HFF-Myc (cell line): ENCODE measurements around the gene ARHGEF5.
"Not testable (repeated sequence)": the region's sequence is repeated elsewhere in the genome, so short reads cannot be mapped to it uniquely, and the experiment has no call there.

Source experiments
- DNase-seq: peaks from one replicate; pipeline ENCODE4 v3.0.0-alpha.2; 2011; ENCODE audit warnings: low read depth; ENCODE audit errors: extremely low read depth
- H3K4me3 ChIP-seq: replicated peaks from 2 replicates; pipeline ENCODE4 v1.5.1; 2011; ENCODE audit warnings: low read depth, mild to moderate bottlenecking, control low read depth, low read length

The ARHGEF5 gene

DNA sequence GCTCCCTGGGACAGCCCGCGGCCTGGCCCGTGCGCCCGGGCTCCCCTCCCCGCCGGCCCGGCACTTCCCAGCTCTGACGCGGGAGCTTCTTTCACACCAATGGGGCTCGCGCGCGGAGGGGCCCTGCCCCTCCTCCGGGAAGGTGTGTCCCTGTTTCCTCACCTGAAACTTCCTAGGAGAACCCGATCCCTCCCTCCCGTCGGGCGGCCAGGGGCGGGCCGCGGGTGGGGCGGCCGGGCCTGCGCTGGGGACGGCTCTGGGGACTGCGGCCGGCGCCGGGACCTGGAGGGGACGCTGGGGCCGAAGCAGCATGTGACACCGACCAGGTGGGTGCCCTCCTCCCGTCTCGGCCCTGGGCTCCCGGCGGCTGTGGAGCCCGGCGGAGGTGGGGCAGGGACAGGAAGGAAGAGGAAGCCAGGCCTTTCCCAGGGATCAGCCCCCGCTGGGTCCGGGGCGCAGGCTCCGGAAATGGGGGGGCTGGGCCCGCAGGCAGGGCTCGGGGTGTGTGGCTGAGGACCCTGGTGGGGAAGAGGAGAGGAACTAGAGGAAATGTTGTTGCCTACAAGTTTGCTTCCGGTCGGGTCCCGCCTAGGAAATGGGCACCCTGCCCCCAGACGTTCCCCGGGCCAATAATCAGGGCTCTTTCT is at the start of gene ARHGEF5:
Gene ARHGEF5, plus strand, starts transcription at position 227 of the 647 bp plus-strand sequence. CDS start 7,268 bp downstream, outside the sequence.
- DNase-seq, H3K4me3 ChIP-seq: not testable (repeated sequence)

GRCh38 chr7:144309702-144310101 is 45.5 kb upstream of the ARHGEF5 start:
- H3K4me3 ChIP-seq, DNase-seq: not testable (repeated sequence)

DNA sequence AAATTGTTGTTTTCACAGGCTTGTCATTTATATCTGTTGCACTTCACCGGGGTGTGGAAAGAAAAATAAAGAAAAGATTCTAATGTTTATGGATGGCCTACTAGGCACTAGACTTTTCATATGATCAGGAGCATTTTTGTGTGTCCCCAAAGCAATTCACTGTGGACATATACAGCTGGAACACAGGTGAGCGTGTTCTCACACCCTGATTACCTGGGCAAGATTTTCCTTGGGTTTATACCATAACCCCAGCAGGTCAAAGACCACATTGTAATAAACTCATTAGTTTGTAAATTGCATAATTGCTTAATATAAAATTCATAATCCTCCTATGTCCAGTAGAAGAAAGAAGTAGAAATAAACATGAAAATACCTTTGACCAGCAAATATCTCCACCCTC is 44.0 kb upstream of the ARHGEF5 start:
- not testable (repeated sequence) for H3K4me3 ChIP-seq, DNase-seq

GRCh38 chr7:144311872-144312469 is 43.2 kb upstream of the ARHGEF5 start, which contains the start of gene OR2A1:
TSS of gene OR2A1 (plus strand) at chr7:144312419. CDS start at chr7:144318125, 5,706 bp downstream.
- not testable (repeated sequence) for H3K4me3 ChIP-seq, DNase-seq

DNA sequence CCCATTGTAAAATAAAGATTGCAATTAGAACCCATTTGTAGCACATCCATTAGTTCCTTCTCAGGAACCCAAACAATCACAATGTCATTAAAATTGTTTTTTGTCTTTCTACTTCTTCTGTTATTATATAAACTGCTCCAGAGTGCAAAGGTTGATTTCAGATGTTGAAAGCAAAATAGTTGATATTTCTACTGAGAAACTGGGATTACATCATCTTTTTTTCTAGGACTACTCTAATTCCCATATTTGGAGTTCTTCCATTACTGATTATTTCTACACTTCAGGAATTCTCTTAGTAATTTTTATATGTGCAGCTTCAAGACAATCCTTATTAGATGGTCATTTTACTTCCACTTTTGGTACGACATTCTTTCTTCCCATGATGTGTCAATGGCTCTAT is 37.7 kb upstream of the ARHGEF5 start:
- not testable (repeated sequence) for DNase-seq, H3K4me3 ChIP-seq

GRCh38 chr7:144319547-144319946 is 35.7 kb upstream of the ARHGEF5 start:
- not testable (repeated sequence) for DNase-seq

DNA sequence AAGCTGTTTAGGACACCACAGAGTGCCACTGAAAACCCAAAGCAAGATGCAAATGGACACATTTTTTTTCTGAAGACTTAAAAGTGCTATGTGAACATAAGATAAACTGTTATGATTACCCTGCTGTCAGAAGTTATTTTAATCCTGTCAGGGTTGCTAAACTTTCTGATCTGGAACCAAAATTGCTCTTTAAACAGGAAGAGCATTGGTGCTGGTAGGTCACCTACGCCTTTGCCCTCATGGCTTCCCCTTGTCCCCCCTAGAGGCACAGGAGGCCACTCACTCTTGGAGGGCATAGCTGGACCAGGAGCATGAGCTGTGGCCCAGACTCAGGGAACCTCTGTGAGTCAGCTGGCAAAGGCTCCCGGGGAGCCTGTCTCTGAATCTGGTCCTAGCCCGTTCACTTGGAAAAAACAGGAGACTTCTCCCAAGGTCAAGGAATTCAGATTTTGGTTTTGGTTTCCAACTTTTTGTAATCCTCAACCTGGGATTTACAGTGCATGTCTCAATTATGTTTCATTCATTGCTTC is 33.5 kb upstream of the ARHGEF5 start:
- not testable (repeated sequence) for H3K4me3 ChIP-seq, DNase-seq

More at GRCh38 chr7:144319547-144319946, 35.7 kb upstream of the ARHGEF5 start:
- H3K4me3 ChIP-seq: not testable (repeated sequence)

DNA sequence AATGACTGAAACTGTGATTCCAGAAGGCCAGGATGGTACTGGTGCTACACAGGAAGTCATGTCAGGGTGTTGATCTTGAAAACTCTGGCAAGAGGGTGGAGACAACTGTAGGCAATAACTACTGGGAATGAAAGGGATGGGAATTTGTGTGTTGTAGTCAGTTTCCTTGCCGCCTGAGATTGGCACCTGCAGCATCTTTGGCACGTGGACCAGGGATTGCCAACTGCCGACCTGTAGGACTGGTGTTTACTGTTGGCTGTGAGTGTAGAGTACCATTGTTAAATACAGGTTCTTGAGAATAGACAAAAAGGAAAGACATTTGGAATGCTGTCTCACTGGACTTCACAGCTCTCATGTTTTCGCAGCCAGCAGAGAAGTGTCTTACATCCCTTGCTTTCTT is 31.8 kb upstream of the ARHGEF5 start:
- not testable (repeated sequence) for H3K4me3 ChIP-seq, DNase-seq

DNA sequence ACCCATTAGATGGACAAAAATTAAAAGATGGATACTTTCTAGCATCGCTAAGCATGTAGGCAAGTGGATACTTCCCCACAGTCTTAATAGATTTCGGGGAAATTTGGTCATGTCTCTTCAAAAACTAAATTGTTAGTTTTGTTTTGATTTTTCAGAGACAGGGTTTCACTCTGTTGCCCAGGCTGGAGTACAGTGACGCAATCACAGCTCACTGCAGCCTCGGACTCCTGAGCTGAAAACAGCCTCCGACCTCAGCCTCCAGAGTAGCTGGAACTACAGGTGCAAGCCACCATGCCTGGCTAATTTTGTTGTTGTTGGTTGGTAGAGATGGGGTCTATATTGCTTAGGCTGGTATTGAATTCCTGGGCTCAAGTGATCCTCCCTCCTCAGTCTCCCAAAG is 29.3 kb upstream of the ARHGEF5 start:
- H3K4me3 ChIP-seq, DNase-seq: not testable (repeated sequence)

GRCh38 chr7:144330044-144330443 is 25.2 kb upstream of the ARHGEF5 start:
- not testable (repeated sequence) for DNase-seq, H3K4me3 ChIP-seq

DNA sequence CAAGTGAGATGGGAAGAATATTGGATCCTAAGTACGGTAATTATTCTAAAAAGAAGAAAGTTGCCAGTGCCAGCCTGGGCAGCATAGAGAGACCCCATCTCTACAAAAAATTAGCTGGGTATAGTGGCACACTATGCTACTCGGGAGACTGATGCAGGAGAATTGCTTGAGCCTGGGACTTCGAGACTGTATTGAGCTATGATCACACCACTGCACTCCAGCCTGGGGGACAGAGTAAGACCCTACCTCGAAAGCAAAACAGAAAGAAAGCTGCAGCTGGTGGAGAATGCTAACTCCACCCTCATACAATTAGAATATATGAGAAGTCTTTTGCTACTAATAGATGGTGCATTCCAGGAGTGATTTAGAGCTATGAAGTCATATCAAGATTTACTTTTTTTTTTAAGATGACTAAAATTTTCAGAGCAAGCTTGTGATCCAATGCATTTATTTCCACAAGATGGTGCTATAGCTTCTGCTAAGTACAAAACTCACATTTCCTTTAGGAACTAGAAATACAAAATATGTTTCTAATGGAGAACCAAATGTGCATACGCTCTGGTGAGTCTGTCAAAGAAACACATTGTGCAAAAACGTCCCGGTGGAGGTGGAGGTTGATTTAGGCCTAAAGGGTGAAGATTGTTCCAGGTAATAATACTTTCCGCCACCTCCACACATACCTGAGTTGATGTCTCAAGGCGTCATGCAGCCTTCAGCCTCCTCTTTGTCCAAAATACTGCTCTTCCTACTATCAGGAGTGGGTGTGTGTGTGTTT is 23.8 kb upstream of the ARHGEF5 start:
- H3K4me3 ChIP-seq, DNase-seq: not testable (repeated sequence)

- DNase-seq, H3K4me3 ChIP-seq: not testable (repeated sequence)
Observed at GRCh38 chr7:144331996-144332288, 23.3 kb upstream of the ARHGEF5 start.

DNA sequence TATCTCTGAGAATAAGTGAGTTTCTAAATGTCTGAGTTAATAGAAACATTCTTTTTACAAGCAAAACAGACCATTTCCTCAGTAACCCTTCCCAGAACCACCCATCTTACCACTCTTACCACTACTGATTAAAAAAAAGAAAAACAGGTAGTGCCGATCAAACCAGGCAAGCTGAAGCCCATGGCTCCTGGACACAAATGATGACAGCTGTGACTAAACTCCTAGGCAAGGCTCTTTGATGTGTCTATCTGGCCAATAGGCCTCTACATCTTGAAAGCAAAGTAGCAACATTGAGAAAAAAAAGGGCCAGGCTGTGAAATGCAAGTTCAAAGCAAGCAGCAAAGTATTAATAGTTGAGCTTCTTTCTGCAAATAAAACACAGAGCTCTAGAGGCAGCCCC is 6.6 kb upstream of the ARHGEF5 start:
- not testable (repeated sequence) for H3K4me3 ChIP-seq

GRCh38 chr7:144351667-144352066 is 3.5 kb upstream of the ARHGEF5 start:
- not testable (repeated sequence) for DNase-seq

More for the DNA sequence above, 6.6 kb upstream of the ARHGEF5 start:
- DNase-seq: not testable (repeated sequence)

GRCh38 chr7:144356185-144356584 is 983 bp downstream of the ARHGEF5 start:
- not testable (repeated sequence) for DNase-seq, H3K4me3 ChIP-seq

More at GRCh38 chr7:144351667-144352066, 3.5 kb upstream of the ARHGEF5 start:
- not testable (repeated sequence) for H3K4me3 ChIP-seq

GRCh38 chr7:144356860-144357259 is 1.7 kb downstream of the ARHGEF5 start:
- DNase-seq, H3K4me3 ChIP-seq: not testable (repeated sequence)

DNA sequence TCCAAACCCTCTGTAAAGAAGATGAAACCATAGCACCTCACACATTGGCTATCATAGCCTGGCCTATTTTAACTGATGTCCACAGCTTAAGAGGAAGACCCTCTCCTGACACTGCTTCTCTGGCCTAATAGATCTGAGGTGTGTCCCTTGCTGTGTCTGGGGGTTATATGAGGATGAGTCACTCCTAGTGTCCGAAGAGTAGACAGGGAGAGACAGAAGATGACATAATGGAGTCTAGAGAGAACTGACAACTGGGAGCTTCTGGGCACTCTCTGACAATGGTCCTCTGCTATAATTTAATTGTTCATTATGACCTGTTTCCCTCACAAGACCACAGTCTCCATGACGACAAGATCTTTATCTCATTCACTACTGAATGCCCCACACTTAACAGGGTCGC is 6.9 kb downstream of the ARHGEF5 start:
- DNase-seq, H3K4me3 ChIP-seq: not testable (repeated sequence)

GRCh38 chr7:144365523-144365922 is 10.3 kb downstream of the ARHGEF5 start:
- H3K4me3 ChIP-seq, DNase-seq: not testable (repeated sequence)

DNA sequence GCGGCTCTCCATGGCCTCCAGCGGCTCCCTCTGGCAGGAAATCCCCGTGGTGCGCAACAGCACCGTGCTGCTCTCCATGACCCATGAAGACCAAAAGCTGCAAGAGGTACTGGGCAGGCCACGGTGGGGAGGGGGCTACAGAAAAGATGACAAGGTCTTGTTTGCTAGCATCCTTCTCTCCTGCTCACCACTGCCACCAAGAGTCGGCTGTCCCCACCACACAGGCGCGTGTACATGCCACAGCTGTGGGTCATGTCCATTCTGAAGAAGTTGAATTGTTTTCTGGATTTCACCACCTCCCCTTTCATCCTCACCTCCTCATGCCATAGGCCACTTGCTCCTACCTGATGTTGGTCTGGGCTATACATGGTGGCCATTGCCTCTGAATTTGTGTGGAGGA is 12.0 kb downstream of the ARHGEF5 start:
- H3K4me3 ChIP-seq, DNase-seq: not testable (repeated sequence)
